Fibroblast of skin of right biceps (primary cell): Measurements from ENCODE around the gene MEX3A.
A peak's percentile ranks its signal among the peaks of the same experiment; 100 is the strongest.
"Not testable (repeated sequence)": the region's sequence is repeated elsewhere in the genome, so short reads cannot be mapped to it uniquely, and the experiment has no call there.

ENCODE experiments used
- DNase-seq: peaks from one replicate; pipeline ENCODE4 v3.0.0-alpha.2; 2013

Gene MEX3A

DNA sequence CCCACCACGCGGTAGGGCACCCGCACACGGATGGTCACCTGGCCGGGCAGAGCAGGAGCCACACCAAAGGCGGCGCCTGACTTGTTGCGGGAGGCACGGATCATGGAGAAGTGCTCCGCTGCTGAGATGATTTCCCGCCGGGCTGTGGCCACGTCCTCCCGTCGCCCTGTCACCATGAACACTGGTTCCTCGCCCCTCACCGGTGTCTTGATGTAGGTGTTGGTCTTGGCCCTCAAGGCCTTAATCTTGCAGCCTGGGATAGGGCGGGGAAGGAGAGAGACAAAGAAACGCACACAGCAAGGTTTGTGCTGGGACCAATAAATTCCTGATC is 4.9 kb downstream of the MEX3A start:
- DNase-seq: no peak

- DNase-seq: peak; percentile 25
Measured at GRCh38 chr1:156076609-156077429, 5.4 kb downstream of the MEX3A start.

- DNase-seq: no peak
Measured at GRCh38 chr1:156075775-156076204, 6.5 kb downstream of the MEX3A start.

DNA sequence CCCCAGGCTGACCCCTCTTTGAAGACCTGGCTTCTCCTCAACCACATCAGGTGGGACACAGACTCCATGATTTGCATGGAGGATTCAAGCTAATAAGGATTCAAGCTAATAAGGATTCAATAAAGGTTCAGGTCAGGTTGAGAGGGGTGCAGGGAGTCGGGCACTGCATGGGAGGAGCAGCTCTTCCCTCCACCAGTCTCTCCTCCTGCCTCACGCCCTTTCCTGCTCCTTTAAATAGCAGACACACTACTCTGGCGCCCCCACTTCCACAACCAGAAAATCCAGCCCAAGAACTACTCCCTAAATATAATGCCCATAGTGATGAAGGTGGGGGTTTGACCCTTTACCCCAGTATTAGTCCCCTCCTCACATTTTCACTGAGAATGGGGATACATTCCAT is 7.1 kb downstream of the MEX3A start:
- DNase-seq: no peak

GRCh38 chr1:156074661-156075060 is 7.6 kb downstream of the MEX3A start:
- no peak for DNase-seq

GRCh38 chr1:156073740-156074139 is 8.5 kb downstream of the MEX3A start:
- DNase-seq: no peak

GRCh38 chr1:156073110-156073687 is 9.1 kb downstream of the MEX3A start:
- no peak for DNase-seq

GRCh38 chr1:156072251-156072650 is 10.0 kb downstream of the MEX3A start:
- DNase-seq: no peak

DNA sequence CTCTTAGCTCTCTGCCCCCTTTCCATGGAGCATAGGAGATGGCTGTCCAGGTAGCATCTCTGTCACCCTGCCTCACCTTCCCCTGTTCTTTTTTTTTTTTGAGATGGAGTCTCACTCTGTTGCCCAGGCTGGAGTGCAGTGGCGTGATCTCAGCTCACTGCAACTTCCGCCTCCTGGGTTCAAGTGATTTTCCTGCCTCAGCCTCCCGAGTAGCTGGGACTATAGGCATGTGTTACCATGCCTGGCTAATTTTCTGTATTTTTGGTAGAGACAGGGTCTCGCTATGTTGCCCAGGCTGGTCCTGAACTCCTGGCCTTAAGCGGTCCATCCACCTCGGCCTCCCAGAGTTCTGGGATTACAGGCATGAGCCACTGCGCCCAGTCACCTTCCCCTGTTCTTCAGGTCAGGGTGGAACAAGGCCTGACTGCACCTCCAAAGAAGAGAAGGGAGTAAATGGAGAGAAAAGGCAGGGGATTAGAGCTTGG is 10.9 kb downstream of the MEX3A start:
- not testable (repeated sequence) for DNase-seq

- no peak for DNase-seq
Measured at GRCh38 chr1:156070548-156070947, 11.7 kb downstream of the MEX3A start.

DNA sequence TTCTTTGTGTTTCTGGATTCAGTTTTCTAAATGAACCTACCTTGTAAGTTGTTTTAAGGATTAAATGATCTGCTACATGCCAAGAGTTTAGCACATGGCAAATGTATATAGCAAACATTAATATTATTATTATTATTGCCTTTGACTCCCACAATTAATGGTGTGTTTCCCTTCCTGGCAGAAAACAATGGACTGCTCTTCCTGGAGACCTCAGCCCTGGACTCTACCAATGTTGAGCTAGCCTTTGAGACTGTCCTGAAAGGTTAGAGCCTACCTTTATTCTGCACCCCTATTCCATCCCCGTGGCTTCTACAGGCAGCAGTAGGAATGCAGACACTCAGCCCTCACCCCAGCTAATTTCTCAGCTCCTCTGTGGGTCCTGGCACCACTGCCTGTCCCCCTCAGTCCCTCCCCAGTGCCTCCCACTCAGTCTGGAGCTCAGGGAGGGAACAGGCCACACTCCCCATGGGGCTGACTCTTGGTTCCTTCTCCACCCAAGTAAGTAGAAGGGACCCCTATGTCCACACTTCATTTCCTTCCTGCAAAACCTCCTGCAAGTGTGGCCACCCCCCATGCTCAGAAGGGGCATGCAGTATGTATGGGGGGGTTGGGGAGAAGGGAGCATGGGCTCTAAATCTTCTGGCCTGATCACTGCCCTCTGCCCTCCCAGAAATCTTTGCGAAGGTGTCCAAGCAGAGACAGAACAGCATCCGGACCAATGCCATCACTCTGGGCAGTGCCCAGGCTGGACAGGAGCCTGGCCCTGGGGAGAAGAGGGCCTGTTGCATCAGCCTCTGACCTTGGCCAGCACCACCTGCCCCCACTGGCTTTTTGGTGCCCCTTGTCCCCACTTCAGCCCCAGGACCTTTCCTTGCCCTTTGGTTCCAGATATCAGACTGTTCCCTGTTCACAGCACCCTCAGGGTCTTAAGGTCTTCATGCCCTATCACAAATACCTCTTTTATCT is 12.5 kb downstream of the MEX3A start:
- DNase-seq: no peak

DNA sequence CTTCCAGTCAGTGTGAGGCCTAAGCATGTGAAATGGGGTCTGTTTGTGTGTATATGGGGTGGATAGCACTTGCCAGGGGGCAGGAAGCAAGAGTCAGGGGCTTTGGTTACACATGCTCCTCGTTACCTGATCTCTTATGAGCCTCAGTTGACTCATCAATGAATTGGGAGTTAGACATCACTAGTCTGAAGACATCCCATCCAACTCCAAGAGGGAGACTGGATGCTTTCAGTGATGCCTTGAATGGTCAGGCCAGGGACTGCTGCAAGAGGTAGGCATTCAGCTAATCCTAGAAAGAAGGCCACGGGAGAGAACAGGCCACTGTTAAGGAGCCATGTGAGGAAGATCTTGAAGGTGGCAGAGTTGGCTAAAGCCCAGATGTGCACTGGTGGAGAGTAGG is 15.0 kb downstream of the MEX3A start:
- DNase-seq: no peak

- DNase-seq: no peak
Measured at GRCh38 chr1:156065871-156066270, 16.4 kb downstream of the MEX3A start.

GRCh38 chr1:156065212-156065611 is 17.1 kb downstream of the MEX3A start:
- DNase-seq: no peak

DNA sequence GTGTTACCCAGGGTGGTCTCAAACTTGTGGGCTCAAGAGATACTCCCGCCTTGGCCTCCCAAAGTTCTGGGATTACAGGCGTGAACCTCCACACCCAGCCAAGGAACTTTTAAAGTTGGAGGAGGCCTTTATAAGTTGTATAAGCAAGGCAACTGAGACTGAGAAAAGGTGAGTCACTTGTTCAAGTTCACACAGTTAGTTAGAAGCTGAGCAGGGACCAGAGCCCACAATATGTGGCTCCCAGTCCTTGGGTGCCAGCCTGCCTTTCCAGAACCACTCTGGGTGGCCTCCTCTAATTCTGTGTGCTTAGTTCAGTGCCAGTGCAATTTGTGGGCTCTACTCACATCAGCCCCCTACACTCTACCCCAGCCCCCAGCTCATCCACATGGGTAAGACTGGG is 17.6 kb downstream of the MEX3A start:
- DNase-seq: no peak

DNA sequence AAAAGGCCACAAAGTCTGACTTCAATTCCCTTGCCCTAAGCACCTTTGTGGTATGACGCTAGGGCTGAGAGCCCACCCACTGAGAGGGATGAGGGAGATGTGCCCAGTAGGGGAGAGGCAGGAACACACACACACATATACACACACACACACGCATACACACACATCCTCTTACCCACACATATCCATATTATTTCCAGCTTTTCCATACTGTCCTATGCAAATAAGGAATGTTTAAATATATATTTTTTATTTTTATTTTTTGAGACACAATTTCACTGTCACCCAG is 18.3 kb downstream of the MEX3A start:
- peak; percentile 15 for DNase-seq

DNA sequence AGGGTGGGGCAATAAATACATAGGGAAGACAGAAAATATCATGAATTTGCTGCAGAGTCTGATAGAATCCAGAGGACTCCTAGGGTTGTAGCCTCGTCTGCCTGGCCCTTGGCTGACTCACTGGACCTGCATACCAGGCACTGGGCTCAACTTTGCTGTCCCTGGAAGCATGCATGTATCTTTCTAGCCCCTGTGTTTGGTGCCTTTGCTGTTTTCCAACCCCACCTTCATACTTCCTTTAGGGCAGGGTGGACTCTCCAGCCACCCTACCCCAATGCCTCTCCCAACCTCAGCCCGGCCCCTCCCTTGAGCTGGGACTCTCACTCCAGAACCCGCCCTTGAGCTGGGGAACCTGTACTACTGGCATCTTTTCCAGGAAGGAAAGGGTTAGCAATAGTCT is 20.1 kb downstream of the MEX3A start:
- DNase-seq: no peak

- DNase-seq: no peak
Measured at GRCh38 chr1:156060937-156061636, 21.2 kb downstream of the MEX3A start, which contains the start of gene RAB25. RAB25 (plus strand) TSS chr1:156061160; CDS start chr1:156061401, 241 bp downstream.

- no peak for DNase-seq
Measured at GRCh38 chr1:156056326-156056849, 25.9 kb downstream of the MEX3A start.

GRCh38 chr1:156055281-156056048 is 26.8 kb downstream of the MEX3A start:
- DNase-seq: no peak

DNA sequence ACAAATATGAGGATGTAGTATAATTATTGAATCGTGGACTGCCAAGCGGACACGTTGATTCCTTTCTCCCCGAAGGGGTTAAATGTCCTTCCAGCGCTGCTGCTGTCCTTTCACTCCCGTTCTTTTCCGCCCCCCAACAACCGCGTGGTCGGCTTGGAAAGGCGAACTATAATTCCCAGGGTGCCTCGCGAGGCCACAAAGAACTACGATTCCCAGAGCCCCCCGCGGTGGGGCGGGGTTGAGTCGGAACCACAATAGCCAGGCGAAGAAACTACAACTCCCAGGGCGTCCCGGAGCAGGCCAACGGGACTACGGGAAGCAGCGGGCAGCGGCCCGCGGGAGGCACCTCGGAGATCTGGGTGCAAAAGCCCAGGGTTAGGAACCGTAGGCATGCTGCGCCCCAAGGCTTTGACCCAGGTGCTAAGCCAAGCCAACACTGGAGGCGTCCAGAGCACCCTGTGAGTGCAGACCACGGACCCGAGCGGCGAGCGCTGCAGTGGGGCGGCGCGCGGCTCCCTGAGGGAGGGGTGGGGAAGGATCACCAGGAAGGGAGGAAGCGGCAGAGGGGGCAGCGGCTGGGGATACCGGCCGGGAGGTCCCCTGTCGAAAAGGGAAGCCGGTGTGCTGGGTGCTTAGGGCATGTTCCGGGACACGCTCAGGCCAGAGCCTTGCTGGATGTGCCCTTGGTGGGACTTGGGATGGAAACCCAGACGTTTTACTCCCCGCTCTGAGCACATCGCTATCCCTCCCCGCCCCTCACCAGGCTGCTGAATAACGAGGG is 27.6 kb downstream of the MEX3A start, which contains the start of gene LAMTOR2:
LAMTOR2 (plus strand) TSS at position 283 of the 781 bp plus-strand sequence; CDS start at position 391, 108 bp downstream.
- DNase-seq: peak; percentile 98
